H9 (cell line): ENCODE results near the gene TMCC2. TPM values are rescaled to one million over a fixed set of nuclear protein-coding genes. Genes with fewer than 3 reads are reported as not detected.

Source experiments
- DNase-seq: peaks from one replicate; pipeline ENCODE4 v3.0.0-alpha.2; 2017
- H2AFZ ChIP-seq: one replicate; pipeline ENCODE4 v1.6.1; 2013; ENCODE audit warnings: mild to moderate bottlenecking, low read length, control low read depth, moderate library complexity
- H2AK5ac ChIP-seq: 2 replicates; pipeline ENCODE4 v1.6.1; 2013; ENCODE audit warnings: low read length, control low read depth, mixed read lengths; ENCODE audit not compliant: insufficient read length
- H2BK120ac ChIP-seq: one replicate; pipeline ENCODE4 v1.6.1; 2013; ENCODE audit warnings: low read depth, mild to moderate bottlenecking, low read length, control low read depth, inconsistent platforms; ENCODE audit not compliant: poor library complexity, severe bottlenecking
- H2BK12ac ChIP-seq: 2 replicates; pipeline ENCODE4 v1.6.1; 2013; ENCODE audit warnings: low read length, control low read depth, mixed read lengths, low read depth; ENCODE audit not compliant: insufficient read length
- H2BK15ac ChIP-seq: 2 replicates; pipeline ENCODE4 v1.6.1; 2013; ENCODE audit warnings: low read depth, low read length, control low read depth
- H2BK20ac ChIP-seq: one replicate; pipeline ENCODE4 v1.6.1; 2013; ENCODE audit warnings: low read depth, mild to moderate bottlenecking, low read length, control low read depth, inconsistent platforms; ENCODE audit not compliant: poor library complexity, severe bottlenecking
- H2BK5ac ChIP-seq: 2 replicates; pipeline ENCODE4 v1.6.1; 2013; ENCODE audit warnings: low read length, control low read depth, mixed read lengths; ENCODE audit not compliant: insufficient read length
- H3K14ac ChIP-seq: 2 replicates; pipeline ENCODE4 v1.6.1; 2013; ENCODE audit warnings: low read length, control low read depth; ENCODE audit not compliant: insufficient read depth
- H3K18ac ChIP-seq: 2 replicates; pipeline ENCODE4 v1.6.1; 2013; ENCODE audit warnings: low read depth, mild to moderate bottlenecking, mixed read lengths, low read length, control low read depth; ENCODE audit not compliant: insufficient read length
- H3K23ac ChIP-seq: 2 replicates; pipeline ENCODE4 v1.6.1; 2013; ENCODE audit warnings: low read length, control low read depth, mixed read lengths, low read depth; ENCODE audit not compliant: insufficient read length
- H3K23me2 ChIP-seq: 2 replicates; pipeline ENCODE4 v1.6.1; 2013; ENCODE audit warnings: low read depth, mild to moderate bottlenecking, mixed read lengths, low read length, control low read depth; ENCODE audit not compliant: insufficient read length, poor library complexity, severe bottlenecking
- H3K27ac ChIP-seq: 2 replicates; pipeline ENCODE4 v1.5.1; 2013; ENCODE audit warnings: low read length, control low read depth, mixed read lengths, low read depth; ENCODE audit not compliant: insufficient read length
- H3K27me3 ChIP-seq: 2 replicates; pipeline ENCODE4 v1.6.1; 2013; ENCODE audit warnings: low read length, control low read depth, inconsistent platforms; ENCODE audit not compliant: insufficient read depth
- H3K4ac ChIP-seq: 2 replicates; pipeline ENCODE4 v1.6.1; 2013; ENCODE audit warnings: low read depth, mild to moderate bottlenecking, control low read depth, inconsistent platforms, low read length, moderate library complexity
- H3K4me1 ChIP-seq: 2 replicates; pipeline ENCODE4 v1.6.1; 2013; ENCODE audit warnings: low read length, control low read depth, inconsistent platforms; ENCODE audit not compliant: insufficient read depth
- H3K4me2 ChIP-seq: 2 replicates; pipeline ENCODE4 v1.6.1; 2013; ENCODE audit warnings: low read length, control low read depth, mixed read lengths; ENCODE audit not compliant: insufficient read length, insufficient read depth
- H3K56ac ChIP-seq: 2 replicates; pipeline ENCODE4 v1.6.1; 2013; ENCODE audit warnings: low read depth, mild to moderate bottlenecking, mixed read lengths, low read length, control low read depth; ENCODE audit not compliant: insufficient read length
- H3K79me1 ChIP-seq: 2 replicates; pipeline ENCODE4 v1.6.1; 2013; ENCODE audit warnings: low read depth, mild to moderate bottlenecking, moderate library complexity, low read length, control low read depth, inconsistent platforms; ENCODE audit not compliant: insufficient read depth, poor library complexity, severe bottlenecking
- H3K79me2 ChIP-seq: 2 replicates; pipeline ENCODE4 v1.6.1; 2013; ENCODE audit warnings: low read length, control low read depth, inconsistent platforms; ENCODE audit not compliant: insufficient read depth
- H3K9ac ChIP-seq: 2 replicates; pipeline ENCODE4 v1.6.1; 2013; ENCODE audit warnings: low read length, control low read depth, mixed read lengths; ENCODE audit not compliant: insufficient read length; ENCODE audit errors: extremely low read depth
- H3K9me3 ChIP-seq: one replicate; pipeline ENCODE4 v1.6.1; 2013; ENCODE audit warnings: low read depth, low read length, inconsistent platforms; ENCODE audit not compliant: control insufficient read depth
- H3T11ph ChIP-seq: one replicate; pipeline ENCODE4 v1.6.1; 2013; ENCODE audit warnings: mild to moderate bottlenecking, low read length, control low read depth, inconsistent platforms
- H4K20me1 ChIP-seq: one replicate; pipeline ENCODE4 v1.6.1; 2013; ENCODE audit not compliant: control insufficient read depth, insufficient read length, insufficient read depth
- H4K5ac ChIP-seq: 2 replicates; pipeline ENCODE4 v1.6.1; 2013; ENCODE audit warnings: low read depth, mild to moderate bottlenecking, mixed read lengths, low read length, control low read depth; ENCODE audit not compliant: insufficient read length
- H4K8ac ChIP-seq: replicated peaks from 2 replicates; pipeline ENCODE4 v1.6.1; 2013; ENCODE audit warnings: low read length, control low read depth, mixed read lengths, low read depth; ENCODE audit not compliant: insufficient read length
- H4K91ac ChIP-seq: 2 replicates; pipeline ENCODE4 v1.6.1; 2013; ENCODE audit warnings: low read depth, mild to moderate bottlenecking, moderate library complexity, mixed read lengths, low read length, control low read depth; ENCODE audit not compliant: insufficient read length
- H3K27ac Mint-ChIP-seq, 3 experiments: 2 replicates in 2 of 3; 3 replicates in 1 of 3; pipeline ENCODE4 v1.8.0; 2020 to 2021; ENCODE audit warnings: mixed read lengths in 3 of 3, mild to moderate bottlenecking in 1 of 3, moderate library complexity in 1 of 3
- H3K27me3 Mint-ChIP-seq: 2 replicates; pipeline ENCODE4 v1.8.0; 2021; ENCODE audit warnings: low read depth, mild to moderate bottlenecking, moderate library complexity, mixed read lengths
- H3K36me3 Mint-ChIP-seq, 3 experiments: 2 replicates in 2 of 3; 3 replicates in 1 of 3; pipeline ENCODE4 v1.8.0; 2020 to 2021; ENCODE audit warnings: low read depth in 3 of 3, mixed read lengths in 3 of 3; ENCODE audit not compliant: insufficient read depth in 1 of 3
- H3K4me1 Mint-ChIP-seq, 2 experiments: 2 replicates each; pipeline ENCODE4 v1.8.0; 2020; ENCODE audit warnings: mixed read lengths in 2 of 2
- H3K4me3 Mint-ChIP-seq, 2 experiments: 2 replicates in 1 of 2; 3 replicates in 1 of 2; pipeline ENCODE4 v1.8.0; 2020 to 2021; ENCODE audit warnings: mild to moderate bottlenecking in 2 of 2, mixed read lengths in 2 of 2, moderate library complexity in 1 of 2
- H3K9me3 Mint-ChIP-seq, 2 experiments: 2 replicates in 1 of 2; 3 replicates in 1 of 2; pipeline ENCODE4 v1.8.0; 2020; ENCODE audit warnings: mild to moderate bottlenecking in 2 of 2, mixed read lengths in 2 of 2, moderate library complexity in 1 of 2
- CTCF ChIP-seq: fragments of 200-600 bp; sonication (generic); conservative IDR thresholded peaks from 3 replicates; pipeline ENCODE4 v1.8.0; 2021; ENCODE audit warnings: antibody characterized with exemption, mild to moderate bottlenecking
- WGBS: extraction: QIAGEN DNeasy Blood & Tissue Kit; methylation state at CpG from one replicate; pipeline ENCODE4 v1.1.7; 2013; ENCODE audit warnings: missing lambda C conversion rate, low lambda C conversion rate, mixed read lengths; ENCODE audit not compliant: insufficient read length; ENCODE audit errors: extremely low coverage; 5-methylcytosine and 5-hydroxymethylcytosine counted together
- total RNA-seq: library from RNA; stranded (reverse); gene quantifications from 2 replicates; pipeline ENCODE4 v1.2.1, GENCODE V29; 2021

The TMCC2 gene
- total RNA-seq, 1 experiment from 2014 or later = 11.7 TPM

- no peak overlapping the region for H3K27ac ChIP-seq
- peaks cover 5% of the 10 kb centered on the region for H3K23me2 ChIP-seq
- no peak for TF ChIP-seq CTCF
- H3K4me3 Mint-ChIP-seq = no peak overlapping the region
- no peak overlapping the region for H2BK15ac ChIP-seq
- H2BK20ac ChIP-seq = no peak overlapping the region
- no peak overlapping the region for H2AFZ ChIP-seq
- no peak overlapping the region for H3K9ac ChIP-seq
- no peak overlapping the region for H3K14ac ChIP-seq
- H3K79me2 ChIP-seq = no peaks in the 10 kb centered on the region
- no peak overlapping the region for H4K5ac ChIP-seq
- no CpG with 5 or more reads among the region's 1 CpG for WGBS
- peaks cover 45 to 74% (median 73%) of the 10 kb centered on the region in 3 experiments for H3K36me3 Mint-ChIP-seq
- H3K27me3 ChIP-seq = no peaks in the 10 kb centered on the region
- no peak overlapping the region for H3T11ph ChIP-seq
- no peak for DNase-seq
- no peak overlapping the region for H3K56ac ChIP-seq
- H3K79me1 ChIP-seq = no peaks in the 10 kb centered on the region
- no peaks in the 10 kb centered on the region for H3K9me3 ChIP-seq
- H3K4me1 ChIP-seq = peaks cover 5% of the 10 kb centered on the region; the same call in 1 of the 2 replicates
- no peak overlapping the region for H3K18ac ChIP-seq
- H3K27ac Mint-ChIP-seq = peak overlapping the region in 2 of 3 experiments; percentile 81 to 92; a peak in 4 of 7 replicates
- no peaks in the 10 kb centered on the region for H4K20me1 ChIP-seq
- no peaks in the 10 kb centered on the region for H3K27me3 Mint-ChIP-seq
- H2BK120ac ChIP-seq = no peak overlapping the region
- H2AK5ac ChIP-seq = no peak overlapping the region
- no peak overlapping the region for H4K91ac ChIP-seq
- no peak overlapping the region for H2BK5ac ChIP-seq
- H3K9me3 Mint-ChIP-seq = no peaks in the 10 kb centered on the region; a peak in 1 of 5 replicates
- H2BK12ac ChIP-seq = no peak overlapping the region
- no peak overlapping the region for H3K4ac ChIP-seq
- no peak overlapping the region for H3K4me2 ChIP-seq
- no peak overlapping the region for H3K23ac ChIP-seq
- H3K4me1 Mint-ChIP-seq = peaks cover 33 to 41% of the 10 kb centered on the region in 2 experiments
- H4K8ac ChIP-seq = no peak overlapping the region
Observed at GRCh38 chr1:205304695-205305070, 76.9 kb downstream of the TMCC2 start.
